ENCODE measurements around the gene KCTD4.

Gene KCTD4

DNA sequence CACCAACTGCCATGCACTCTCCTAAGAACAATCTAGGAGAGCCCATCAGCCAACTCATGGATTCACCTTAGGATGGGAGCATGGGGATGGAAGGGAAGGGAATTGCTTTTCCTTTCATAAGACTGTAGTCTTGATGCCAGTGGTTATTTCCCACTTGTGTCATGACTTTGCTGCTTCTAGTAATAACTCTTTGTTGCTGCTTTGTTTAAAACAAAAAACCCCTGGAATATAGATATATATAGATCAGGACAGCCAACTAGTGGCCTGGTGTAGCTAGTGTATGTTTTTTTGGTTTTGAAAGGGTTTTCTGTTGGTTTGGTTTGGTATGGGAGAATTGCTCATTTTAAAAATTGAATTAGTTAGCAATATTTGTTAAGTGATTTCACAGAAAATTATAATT, 39.3 kb upstream of the KCTD4 start:
- H3K4me1 ChIP-seq: no peaks in the 10 kb centered on the region; the same call in 1 of the 2 replicates
- H3K4me3 ChIP-seq (ENCODE audit: low read depth, low read length): no peak overlapping the region
- DNase-seq: no peak
- no peaks in the 10 kb centered on the region for H3K36me3 ChIP-seq
- TF ChIP-seq, protein P1, sequence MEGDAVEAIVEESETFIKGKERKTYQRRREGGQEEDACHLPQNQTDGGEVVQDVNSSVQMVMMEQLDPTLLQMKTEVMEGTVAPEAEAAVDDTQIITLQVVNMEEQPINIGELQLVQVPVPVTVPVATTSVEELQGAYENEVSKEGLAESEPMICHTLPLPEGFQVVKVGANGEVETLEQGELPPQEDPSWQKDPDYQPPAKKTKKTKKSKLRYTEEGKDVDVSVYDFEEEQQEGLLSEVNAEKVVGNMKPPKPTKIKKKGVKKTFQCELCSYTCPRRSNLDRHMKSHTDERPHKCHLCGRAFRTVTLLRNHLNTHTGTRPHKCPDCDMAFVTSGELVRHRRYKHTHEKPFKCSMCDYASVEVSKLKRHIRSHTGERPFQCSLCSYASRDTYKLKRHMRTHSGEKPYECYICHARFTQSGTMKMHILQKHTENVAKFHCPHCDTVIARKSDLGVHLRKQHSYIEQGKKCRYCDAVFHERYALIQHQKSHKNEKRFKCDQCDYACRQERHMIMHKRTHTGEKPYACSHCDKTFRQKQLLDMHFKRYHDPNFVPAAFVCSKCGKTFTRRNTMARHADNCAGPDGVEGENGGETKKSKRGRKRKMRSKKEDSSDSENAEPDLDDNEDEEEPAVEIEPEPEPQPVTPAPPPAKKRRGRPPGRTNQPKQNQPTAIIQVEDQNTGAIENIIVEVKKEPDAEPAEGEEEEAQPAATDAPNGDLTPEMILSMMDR (IDR thresholded peaks at IDR 0.05; ENCODE audit: low read depth, low read length): no peak
- no peaks in the 10 kb centered on the region for H3K27me3 ChIP-seq
- H3K9me3 ChIP-seq: no peaks in the 10 kb centered on the region

DNA sequence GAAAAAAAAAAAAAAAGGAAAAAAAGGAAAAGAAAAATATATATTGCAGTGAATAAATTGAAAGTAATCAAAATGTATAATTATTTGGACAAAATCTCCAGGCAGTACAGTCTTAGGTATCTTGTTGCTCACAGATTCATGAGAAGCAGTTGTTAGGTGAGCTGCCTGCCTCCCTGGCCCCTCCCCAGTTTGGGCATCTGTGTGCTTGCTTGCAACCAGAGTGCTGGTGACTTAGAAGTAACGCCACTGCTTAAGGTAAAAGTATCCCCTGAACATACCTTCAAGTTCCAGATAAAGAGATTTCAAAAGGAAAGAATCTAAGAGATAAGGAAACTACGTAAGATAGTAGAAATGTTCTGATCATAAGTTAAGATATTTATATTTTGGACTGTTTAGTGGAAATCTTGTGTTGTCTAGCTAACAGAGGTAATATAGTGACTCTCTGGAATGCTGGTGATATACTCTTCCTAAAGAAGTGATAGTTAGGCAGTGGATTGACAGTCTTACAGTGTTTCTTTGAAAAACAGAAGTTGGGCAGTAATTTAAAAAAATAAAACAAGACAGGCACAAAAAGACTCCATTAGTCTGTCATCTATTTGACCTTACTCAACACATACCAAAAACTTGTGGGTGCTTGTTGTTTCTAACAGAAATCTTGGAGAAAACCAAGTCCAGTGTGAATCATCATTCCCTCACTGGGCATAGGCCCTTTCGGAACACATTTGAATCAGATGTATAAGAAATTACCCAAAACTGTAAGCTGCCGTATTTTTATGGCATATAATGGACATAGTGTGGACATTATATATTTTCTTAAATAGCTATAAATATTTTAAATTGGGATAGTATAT, 38.3 kb upstream of the KCTD4 start:
- no peak for DNase-seq
- Histone ChIP-seq H3K9me3 (no peaks in the 10 kb centered on the region), H3K4me1 (no peaks in the 10 kb centered on the region; the same call in 1 of the 2 replicates), H3K4me3 (ENCODE audit: low read depth, low read length) (no peak overlapping the region), H3K27me3 (no peaks in the 10 kb centered on the region), H3K36me3 (no peaks in the 10 kb centered on the region)
- TF ChIP-seq, protein P1 (IDR thresholded peaks at IDR 0.05; ENCODE audit: low read depth, low read length): no peak

- TF ChIP-seq, protein P1 (IDR thresholded peaks at IDR 0.05; ENCODE audit: low read depth, low read length): no peak
- Histone ChIP-seq H3K4me3 (ENCODE audit: low read depth, low read length) (no peak overlapping the region), H3K9me3 (no peaks in the 10 kb centered on the region), H3K4me1 (no peaks in the 10 kb centered on the region; the same call in 1 of the 2 replicates), H3K36me3 (no peaks in the 10 kb centered on the region), H3K27me3 (no peaks in the 10 kb centered on the region)
- no peak for DNase-seq
Observed at GRCh38 chr13:45232591-45232990, 31.7 kb upstream of the KCTD4 start.

- Histone ChIP-seq H3K4me3 (ENCODE audit: low read depth, low read length) (no peak overlapping the region), H3K9me3 (no peaks in the 10 kb centered on the region), H3K27me3 (no peaks in the 10 kb centered on the region), H3K4me1 (no peaks in the 10 kb centered on the region; the same call in 1 of the 2 replicates), H3K36me3 (no peaks in the 10 kb centered on the region)
- no peak for DNase-seq
- TF ChIP-seq, protein P1 (IDR thresholded peaks at IDR 0.05; ENCODE audit: low read depth, low read length): no peak
Observed at GRCh38 chr13:45231722-45232121, 30.9 kb upstream of the KCTD4 start.

DNA sequence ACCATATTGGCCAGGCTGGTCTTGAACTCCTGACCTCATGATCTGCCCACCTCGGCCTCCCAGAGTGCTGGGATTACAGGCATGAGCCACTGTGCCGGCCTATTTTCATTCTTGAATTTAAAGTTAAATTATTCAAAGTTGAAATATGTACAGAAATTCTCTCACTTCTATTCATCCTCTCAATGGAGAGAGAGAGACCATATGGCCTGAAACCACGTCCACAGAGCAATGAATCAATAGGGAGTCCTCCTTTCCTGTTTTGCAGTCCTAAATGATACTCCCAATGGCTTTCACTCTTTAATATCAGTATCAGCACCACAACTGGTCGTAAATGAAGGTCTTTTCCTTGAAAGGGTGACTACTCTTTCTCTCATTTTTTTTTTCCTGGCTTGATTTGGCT, 30.5 kb upstream of the KCTD4 start:
- Histone ChIP-seq H3K9me3 (no peaks in the 10 kb centered on the region), H3K4me3 (ENCODE audit: low read depth, low read length) (no peak overlapping the region), H3K36me3 (no peaks in the 10 kb centered on the region), H3K27me3 (no peaks in the 10 kb centered on the region), H3K4me1 (no peaks in the 10 kb centered on the region; the same call in 1 of the 2 replicates)
- no peak for DNase-seq
- TF ChIP-seq, protein P1 (IDR thresholded peaks at IDR 0.05; ENCODE audit: low read depth, low read length): no peak

GRCh38 chr13:45229172-45229571, 28.3 kb upstream of the KCTD4 start:
- Histone ChIP-seq H3K36me3 (no peaks in the 10 kb centered on the region), H3K27me3 (no peaks in the 10 kb centered on the region), H3K9me3 (no peaks in the 10 kb centered on the region), H3K4me1 (no peaks in the 10 kb centered on the region), H3K4me3 (ENCODE audit: low read depth, low read length) (no peak overlapping the region)
- no peak for DNase-seq
- TF ChIP-seq, protein P1 (IDR thresholded peaks at IDR 0.05; ENCODE audit: low read depth, low read length): no peak
